OCI-LY7 (cell line): ENCODE measurements around the gene CRY2. TPM values are rescaled to one million over a fixed set of nuclear protein-coding genes. Genes with fewer than 3 reads are reported as not detected.

ENCODE experiments used
- BruUV-seq: library from RNA; stranded (reverse); fragments of 400-500 nt; replicated peaks from 2 replicates; lab custom pipeline; 2021; lab: Mats Ljungman, UMichigan
- CTCF ChIA-PET: fragments of 300-600 bp; sonication (Branson Sonifier 250); formaldehyde crosslinking; loops from one replicate; lab custom pipeline; 2022; ENCODE audit warnings: antibody characterized with exemption; ENCODE audit not compliant: unreplicated experiment; lab: Charles Lee
- POLR2A ChIA-PET: fragments of 300-600 bp; sonication (Branson Sonifier 250); formaldehyde crosslinking; loops from one replicate; lab custom pipeline; 2022; ENCODE audit warnings: antibody characterized with exemption; lab: Charles Lee
- DNase-seq: peaks from one replicate; pipeline ENCODE4 v3.0.0-alpha.2; 2015; ENCODE audit warnings: low spot score
- H2AFZ ChIP-seq: fragments of 200-600 bp; sonication (generic), shearing (Covaris generic); 2 replicates; pipeline ENCODE4 v1.6.1; 2014; ENCODE audit warnings: mild to moderate bottlenecking, antibody characterized with exemption, low read length, moderate library complexity
- H3K27ac ChIP-seq: fragments of 200-600 bp; sonication (generic); 2 replicates; pipeline ENCODE4 v1.5.1; 2014; ENCODE audit warnings: mixed run types, low read depth, mild to moderate bottlenecking, moderate library complexity, low read length, inconsistent platforms; ENCODE audit not compliant: poor library complexity, severe bottlenecking
- H3K36me3 ChIP-seq: fragments of 200-600 bp; sonication (generic); 2 replicates; pipeline ENCODE4 v1.6.1; 2014; ENCODE audit warnings: mild to moderate bottlenecking, antibody characterized with exemption, low read length, moderate library complexity, mixed read lengths; ENCODE audit not compliant: insufficient read depth
- H3K4me1 ChIP-seq: fragments of 200-600 bp; sonication (generic); 2 replicates; pipeline ENCODE4 v1.5.1; 2014; ENCODE audit warnings: mild to moderate bottlenecking, low read length; ENCODE audit not compliant: insufficient read depth, poor library complexity, severe bottlenecking
- H3K4me2 ChIP-seq: fragments of 200-600 bp; sonication (generic); 2 replicates; pipeline ENCODE4 v1.6.1; 2014; ENCODE audit warnings: mild to moderate bottlenecking, low read length
- H3K4me3 ChIP-seq: fragments of 200-600 bp; sonication (generic); 2 replicates; pipeline ENCODE4 v1.5.1; 2014; ENCODE audit warnings: mild to moderate bottlenecking, low read depth, low read length; ENCODE audit not compliant: poor library complexity, severe bottlenecking
- H3K79me2 ChIP-seq: fragments of 200-600 bp; sonication (generic); 2 replicates; pipeline ENCODE4 v1.6.1; 2016; ENCODE audit warnings: low read depth, mild to moderate bottlenecking, low read length, moderate library complexity, mixed read lengths; ENCODE audit not compliant: insufficient read depth
- H3K9me2 ChIP-seq: fragments of 200-600 bp; sonication (generic); 2 replicates; pipeline ENCODE4 v1.6.1; 2016; ENCODE audit warnings: mild to moderate bottlenecking, low read length, mixed read lengths; ENCODE audit not compliant: insufficient read depth
- H3K9me3 ChIP-seq: fragments of 200-600 bp; sonication (generic); 2 replicates; pipeline ENCODE4 v1.6.1; 2014; ENCODE audit warnings: mild to moderate bottlenecking, mixed run types, low read length, mixed read lengths
- H4K20me1 ChIP-seq: fragments of 200-600 bp; sonication (generic); 2 replicates; pipeline ENCODE4 v1.6.1; 2014; ENCODE audit warnings: mild to moderate bottlenecking, antibody characterized with exemption, low read length, moderate library complexity, mixed read lengths; ENCODE audit not compliant: insufficient read depth
- CTCF ChIP-seq: fragments of 200-600 bp; sonication (generic); conservative IDR thresholded peaks from 2 replicates; pipeline ENCODE4 v1.5.1; 2014; ENCODE audit warnings: mild to moderate bottlenecking, antibody characterized with exemption, low read length, moderate library complexity, mixed read lengths
- EZH2phosphoT487 ChIP-seq: fragments of 200-600 bp; sonication (generic); IDR thresholded peaks from 2 replicates; pipeline ENCODE4 v1.6.1; 2018; ENCODE audit warnings: low read depth, borderline replicate concordance, mild to moderate bottlenecking, mixed run types, antibody characterized with exemption, low read length, moderate library complexity, mixed read lengths
- intact Hi-C: fragments of 100-400 bp; cut with micrococcal nuclease; formaldehyde crosslinking; loops from one replicate; pipeline ENCODE4 v1.10.0; 2022; ENCODE audit not compliant: unreplicated experiment
- total RNA-seq, 2 experiments: library from RNA; depleted of rRNA in 1 of 2; stranded (reverse); fragments of >200 nt in 1 of 2; shearing (Covaris generic) in 1 of 2; gene quantifications; 2 replicates each; pipeline ENCODE4 v1.2.3, GENCODE V29; 2014 to 2022

Gene CRY2
- total RNA-seq, 2 experiments from 2014 or later, result 19.2 to 24.6 TPM

- Histone ChIP-seq H3K4me2 (no peak overlapping the region), H3K36me3 (no peaks in the 10 kb centered on the region), H3K79me2 (no peaks in the 10 kb centered on the region), H3K4me1 (peaks cover 13% of the 10 kb centered on the region), H3K9me2 (no peaks in the 10 kb centered on the region), H3K4me3 (no peak overlapping the region), H3K9me3 (no peaks in the 10 kb centered on the region), H3K27ac (no peak overlapping the region), H4K20me1 (no peaks in the 10 kb centered on the region), H2AFZ (no peak overlapping the region)
- intact Hi-C loops, result no loop called here
- ChIA-PET POLR2A (interaction anchor here (1.2 kb wide), 1 partner anchor 65 kb away, joined by 3 read pairs; no protein-coding TSS in a partner anchor), CTCF (no interaction called here)
- TF ChIP-seq CTCF, result no peak
- no peak for TF ChIP-seq EZH2phosphoT487
- DNase-seq, result no peak
- no TSS peak for BruUV-seq
Measured at GRCh38 chr11:45900916-45901617, 53.8 kb downstream of the CRY2 start.

- POLR2A ChIA-PET, result interaction anchor here (1.2 kb wide), 1 partner anchor 64 kb away, joined by 3 read pairs; no protein-coding TSS in a partner anchor
- CTCF ChIA-PET, result no interaction called here
- H2AFZ ChIP-seq, result no peak overlapping the region
Measured at GRCh38 chr11:45901626-45902025, 54.4 kb downstream of the CRY2 start.

More at GRCh38 chr11:45901626-45902025, 54.4 kb downstream of the CRY2 start:
- no peak overlapping the region for H3K4me2 ChIP-seq
- BruUV-seq, result no TSS peak
- peaks cover 13% of the 10 kb centered on the region for H3K4me1 ChIP-seq
- H3K9me3 ChIP-seq, result no peaks in the 10 kb centered on the region
- DNase-seq, result no peak
- H3K27ac ChIP-seq, result no peak overlapping the region
- intact Hi-C loops, result no loop called here
- no peaks in the 10 kb centered on the region for H3K9me2 ChIP-seq
- no peak overlapping the region for H3K4me3 ChIP-seq
- TF ChIP-seq CTCF (no peak), EZH2phosphoT487 (no peak)
- H3K79me2 ChIP-seq, result no peaks in the 10 kb centered on the region
- H4K20me1 ChIP-seq, result no peaks in the 10 kb centered on the region
- no peaks in the 10 kb centered on the region for H3K36me3 ChIP-seq
